Lower leg skin (tissue), 3 donors: ENCODE data around the gene HAAO.

ENCODE experiments used
- CTCF ChIP-seq, 3 donors: fragments of 450-650 bp; IDR thresholded peaks; one replicate each; pipeline ENCODE4 v1.5.1; 2016; ENCODE audit warnings: antibody characterized with exemption in 3 of 3, mild to moderate bottlenecking in 3 of 3, moderate library complexity in 2 of 3
- POLR2A ChIP-seq, 2 donors: fragments of 450-650 bp; IDR thresholded peaks; one replicate each; pipeline ENCODE4 v1.6.1; 2016 to 2017; ENCODE audit warnings: antibody characterized with exemption in 2 of 2, mild to moderate bottlenecking in 1 of 2, moderate library complexity in 1 of 2

GRCh38 chr2:42754021-42754775, 38.2 kb downstream of the HAAO start:
- TF ChIP-seq CTCF (IDR thresholded peaks at IDR 0.05), result no peak
- no peak for TF ChIP-seq POLR2A (IDR thresholded peaks at IDR 0.05)
